Measurements from ENCODE around the gene MTOR. TPM values are rescaled to one million over a fixed set of nuclear protein-coding genes. Genes with fewer than 3 reads are reported as not detected.
A peak's percentile ranks its signal among the peaks of the same experiment; 100 is the strongest.

The MTOR gene
- total RNA-seq, 1 donor from 2014 or later, result 32.1 TPM

GRCh38 chr1:11215381-11216005, 46.9 kb downstream of the MTOR start:
- DNase-seq, result no peak

- DNase-seq, result no peak
These were observed 47.5 kb downstream of the MTOR start for GRCh38 chr1:11214698-11215380.

- DNase-seq, result peak; percentile 35
These were observed 50.3 kb downstream of the MTOR start for GRCh38 chr1:11211925-11212587.

GRCh38 chr1:11211461-11211860, 50.9 kb downstream of the MTOR start:
- no peak for DNase-seq

- DNase-seq, result no peak
These were observed 54.3 kb downstream of the MTOR start for GRCh38 chr1:11207898-11208611.

GRCh38 chr1:11204396-11205190, 57.8 kb downstream of the MTOR start:
- no peak for DNase-seq

DNA sequence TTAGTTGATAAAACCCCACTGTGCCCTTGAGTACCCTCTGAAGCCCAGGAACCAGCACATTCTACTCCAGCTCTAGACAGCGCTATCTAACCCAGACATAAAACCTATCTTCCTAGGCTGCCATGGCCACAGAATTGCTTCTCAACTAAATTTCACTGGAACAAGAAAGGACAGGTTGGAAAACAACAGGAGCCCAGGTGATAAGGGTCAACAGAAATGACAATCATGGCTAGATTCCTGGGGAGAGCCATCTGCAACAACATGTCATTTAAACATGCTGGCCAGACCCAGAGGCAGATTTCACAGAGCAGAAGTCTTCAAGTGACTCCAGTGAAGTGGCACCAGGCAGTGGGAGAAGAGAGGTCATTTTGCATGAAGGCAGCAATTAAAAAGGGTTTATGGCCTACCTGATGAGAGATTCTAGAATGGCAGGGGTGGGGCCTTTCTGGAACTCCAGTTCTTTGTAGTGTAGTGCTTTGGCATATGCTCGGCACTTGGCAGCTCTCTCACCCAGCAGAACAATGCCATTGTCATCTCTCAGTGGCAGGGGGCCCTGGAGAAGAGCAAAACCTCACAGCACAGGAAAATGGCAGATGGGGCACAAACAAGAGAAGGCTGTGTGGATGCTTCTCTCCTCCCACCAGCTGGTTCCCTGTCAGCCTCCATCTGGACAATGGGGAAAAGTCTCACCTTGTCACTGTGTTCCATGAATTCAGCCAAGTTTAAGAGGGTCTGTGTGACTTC, 63.3 kb downstream of the MTOR start:
- peak; percentile 48 for DNase-seq

GRCh38 chr1:11198257-11198656, 64.1 kb downstream of the MTOR start:
- DNase-seq, result no peak

- DNase-seq, result no peak
These were observed 65.0 kb downstream of the MTOR start for GRCh38 chr1:11197359-11197758.

DNA sequence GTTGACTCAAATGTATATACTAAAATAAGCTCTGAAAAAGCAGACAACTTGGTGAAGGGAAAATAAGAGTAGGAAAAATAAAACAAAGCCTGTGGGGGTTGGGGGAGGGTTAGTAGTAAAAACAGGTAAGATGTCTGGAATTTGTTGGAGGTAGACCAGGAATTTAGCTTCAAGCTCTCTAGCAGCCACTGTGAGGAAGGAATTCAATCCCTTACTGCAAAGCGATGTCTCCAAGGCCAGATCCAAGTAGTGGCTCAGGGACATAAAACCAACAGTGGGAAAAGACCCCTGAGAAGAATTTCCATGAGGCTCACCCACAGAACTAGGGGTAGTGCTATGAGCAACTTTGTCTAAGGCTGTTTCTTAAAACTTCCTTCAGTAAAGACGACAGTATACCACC, 65.4 kb downstream of the MTOR start:
- DNase-seq, result no peak

GRCh38 chr1:11194407-11195176, 67.8 kb downstream of the MTOR start:
- DNase-seq, result no peak

DNA sequence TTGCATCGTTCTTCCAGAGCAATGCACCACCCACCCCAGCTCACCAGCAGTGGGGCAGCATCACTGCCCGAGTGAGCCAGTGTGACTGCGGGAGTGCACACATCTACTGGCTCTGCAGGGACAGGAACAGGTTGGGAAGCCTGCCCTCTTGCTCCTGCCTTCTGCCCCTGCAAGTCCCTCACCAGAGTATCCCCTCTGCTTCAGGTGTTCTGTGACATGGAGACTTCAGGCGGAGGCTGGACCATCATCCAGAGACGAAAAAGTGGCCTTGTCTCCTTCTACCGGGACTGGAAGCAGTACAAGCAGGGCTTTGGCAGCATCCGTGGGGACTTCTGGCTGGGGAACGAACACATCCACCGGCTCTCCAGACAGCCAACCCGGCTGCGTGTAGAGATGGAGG, 69.0 kb downstream of the MTOR start:
- no peak for DNase-seq

GRCh38 chr1:11188858-11189451, 73.4 kb downstream of the MTOR start, which contains the start of gene ANGPTL7:
Gene ANGPTL7, plus strand, starts transcription at chr1:11189355. Its CDS starts 225 bp downstream, at chr1:11189580.
- DNase-seq, result no peak

- DNase-seq, result no peak
These were observed 74.0 kb downstream of the MTOR start for GRCh38 chr1:11188381-11188780.

GRCh38 chr1:11187931-11188330, 74.4 kb downstream of the MTOR start:
- DNase-seq, result no peak

DNA sequence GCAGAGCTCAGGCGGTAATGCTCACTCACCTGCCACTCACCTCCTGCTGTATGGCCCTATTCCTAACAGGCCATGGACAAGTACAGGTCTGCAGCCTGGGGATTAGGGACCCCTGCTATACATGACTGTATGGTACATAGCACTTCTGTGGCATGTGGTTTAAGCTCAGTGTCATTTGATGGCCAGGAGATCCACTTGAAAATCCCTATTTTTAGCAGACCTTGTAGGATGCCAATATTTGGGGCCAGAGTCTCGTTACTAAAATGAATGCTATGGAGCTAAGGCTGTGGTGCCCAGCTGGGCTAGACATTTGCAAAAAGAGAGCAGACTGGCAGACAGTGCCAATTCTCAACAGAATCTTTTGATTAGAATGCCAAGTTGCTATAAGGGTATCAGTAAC, 74.9 kb downstream of the MTOR start:
- DNase-seq, result no peak

- no peak for DNase-seq
These were observed 75.4 kb downstream of the MTOR start for GRCh38 chr1:11187000-11187399.

DNA sequence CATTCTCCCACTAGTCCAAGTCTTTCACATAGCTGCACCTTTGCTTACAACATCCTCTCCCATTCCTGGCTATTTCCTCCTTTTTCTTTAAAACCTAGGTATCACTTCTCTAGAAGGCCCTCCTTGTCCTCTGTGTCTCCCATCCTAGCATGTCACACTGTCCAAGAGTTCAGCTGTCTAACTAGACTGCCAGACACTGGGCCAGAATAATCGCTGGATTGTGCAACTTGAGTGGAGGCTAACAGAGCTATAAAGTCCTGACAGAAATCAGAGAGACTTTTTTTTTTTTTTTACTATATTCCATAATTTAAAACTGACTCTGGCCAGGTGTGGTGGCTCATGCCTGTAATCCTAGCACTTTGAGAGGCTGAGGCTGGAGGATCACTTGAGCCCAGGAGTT, 77.4 kb downstream of the MTOR start:
- no peak for DNase-seq

GRCh38 chr1:11182884-11183283, 79.5 kb downstream of the MTOR start:
- DNase-seq, result no peak

DNA sequence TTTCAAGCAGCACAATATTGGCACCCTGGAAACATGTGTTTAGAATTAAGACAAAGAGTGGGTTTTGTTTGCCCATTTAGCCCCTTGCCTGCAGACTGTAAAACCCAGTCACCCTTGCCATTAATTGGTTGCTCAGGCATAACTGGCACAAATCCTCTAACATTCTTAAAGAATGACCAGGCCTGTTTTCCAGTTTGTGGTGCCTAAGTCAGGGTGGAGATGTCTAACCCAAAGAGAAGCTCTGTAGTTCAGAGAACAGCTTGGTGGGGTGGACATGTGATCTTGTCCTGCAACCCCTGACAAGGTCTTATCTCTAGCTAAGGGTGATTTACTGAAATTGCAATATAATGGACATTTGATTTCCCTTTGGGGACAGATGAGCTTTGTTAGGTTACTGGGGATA, 82.0 kb downstream of the MTOR start:
- DNase-seq, result no peak

Measured in occipital lobe (tissue), 2 donors.